Heart left ventricle (tissue), 16 donors: ENCODE data around the gene ARHGAP40. TPM values are rescaled to one million over a fixed set of nuclear protein-coding genes. Genes with fewer than 3 reads are reported as not detected.

Experiments used
- ATAC-seq, 4 donors: fragments of 200-7000 bp; cut with Tn5 transposase; one replicate each; pipeline ENCODE4 v1.9.1; 2020 to 2022; ENCODE audit warnings: moderate library complexity in 4 of 4, mild to moderate bottlenecking in 3 of 4, moderate number of reproducible peaks in 1 of 4
- DNase-seq, 5 donors: peaks; one replicate each; pipeline ENCODE4 v3.0.0-alpha.2; 2020
- H3K27ac ChIP-seq, 12 donors: fragments of 200-600 bp; sonication (generic) in 4 of 12; one replicate each; pipeline versions ENCODE4 v1.5.0 to v1.8.0; 2016 to 2022; ENCODE audit warnings: mild to moderate bottlenecking in 2 of 12
- H3K27me3 ChIP-seq, 9 donors: fragments of 200-600 bp; sonication (generic) in 2 of 9; one replicate each; pipeline versions ENCODE4 v1.5.1 to v1.8.0; 2016 to 2022; ENCODE audit warnings: mild to moderate bottlenecking in 3 of 9
- H3K36me3 ChIP-seq, 9 donors: fragments of 200-600 bp; sonication (generic) in 2 of 9; one replicate each; pipeline versions ENCODE4 v1.5.0 to v1.8.0; 2018 to 2022; ENCODE audit warnings: mild to moderate bottlenecking in 2 of 9
- H3K4me1 ChIP-seq, 12 donors: fragments of 200-600 bp; sonication (generic) in 4 of 12; one replicate each; pipeline versions ENCODE4 v1.5.0 to v1.8.0; 2016 to 2022; ENCODE audit warnings: mild to moderate bottlenecking in 3 of 12
- H3K4me3 ChIP-seq, 12 donors: fragments of 200-600 bp; sonication (generic) in 4 of 12; one replicate each; pipeline versions ENCODE4 v1.5.0 to v1.8.0; 2017 to 2022; ENCODE audit warnings: mild to moderate bottlenecking in 9 of 12, moderate library complexity in 4 of 12
- H3K9me3 ChIP-seq, 12 donors: fragments of 200-600 bp; sonication (generic) in 4 of 12; one replicate each; pipeline versions ENCODE4 v1.5.0 to v1.8.0; 2016 to 2022; ENCODE audit warnings: mild to moderate bottlenecking in 1 of 12
- POLR2A ChIP-seq, 2 donors: fragments of 450-650 bp; IDR thresholded peaks; one replicate each; pipeline ENCODE4 v1.6.1; 2017; ENCODE audit warnings: antibody characterized with exemption in 2 of 2, mild to moderate bottlenecking in 2 of 2, moderate library complexity in 2 of 2
- WGBS, 4 donors: extraction: QIAGEN DNeasy Blood & Tissue Kit in 2 of 4; methylation state at CpG; one replicate each; pipeline versions ENCODE4 v1.1.5 to v1.1.7; 2013 to 2018; 5-methylcytosine and 5-hydroxymethylcytosine counted together
- intact Hi-C, 10 donors: fragments of 100-400 bp; cut with DNase I; formaldehyde crosslinking; loops; one replicate each; pipeline versions ENCODE4 v1.11.1 to v1.14.2; 2022
- polyA plus RNA-seq, 2 donors: library from polyadenylated mRNA; stranded (reverse); fragments of 200-250 nt; gene quantifications; one replicate each; pipeline ENCODE4 v1.2.3, GENCODE V29; 2013
- total RNA-seq, 9 donors: library from RNA; depleted of rRNA in 2 of 9; stranded (reverse); fragments of >200 nt in 2 of 9; fragmentation: NEBNext Ultra II Directional in 3 of 9; extraction: Animal tissue kit (Norgen Biotek cat#: 25700) in 3 of 9; gene quantifications; one replicate each; pipeline versions ENCODE4 v1.1.0 to v1.2.4, GENCODE V29; 2016 to 2023
- TF ChIP-seq, protein P1 (sequence below), 12 donors: fragments of 200-600 bp; sonication (generic) in 4 of 12; IDR thresholded peaks; one replicate each; pipeline versions ENCODE4 v1.5.0 to v1.8.0; 2018 to 2022; ENCODE audit warnings: antibody characterized with exemption in 12 of 12, mild to moderate bottlenecking in 5 of 12
- donor health status: ischemic (EF 13 %, LVEDD 7.1; RV severe dilation, severe dysfunction).
- donor health status: healthy with polysubstance abuse.
- donor health status: DM: no; HTN: yes; CAD: no.
- donor health status: DM: no; HTN: no; CAD: no.
- donor health status: ischemic (EF 25% LVEDD 6.9; RV normal size, moderate dysfunction).
- donor health status: ischemic (EF 25% LVEDD 5.7; RV mildly dilated, moderate dysfunction).
- donor health status: healthy.
- donor health status: DM: yes; HTN: yes; CAD: no.
- donor health status: ischemic (EF 35%, LVEDD 5.7; RV mildly dilated, moderate dysfunction).
- donor health status: nonischemic (EF 11% LVEDD 7.7; RV severe dilation, severe dysfunction).
- donor health status: DM: yes; HTN: yes; CAD: no.
- donor health status: PGD.
- donor health status: ischemic (EF 29% LVEDD 5.4; RV normal size, mild dysfunction).
- donor health status: nonischemic (EF 23%, LVEDD 6.1; RV moderate dilation, normal function).

ARHGAP40 gene
- total and polyA plus RNA-seq, 11 donors: 0.03 TPM; not detected in 10

GRCh38 chr20:38607351-38607750 is 5.7 kb downstream of the ARHGAP40 start:
- no peak for TF ChIP-seq POLR2A (IDR thresholded peaks at IDR 0.05)
- TF ChIP-seq, protein P1, sequence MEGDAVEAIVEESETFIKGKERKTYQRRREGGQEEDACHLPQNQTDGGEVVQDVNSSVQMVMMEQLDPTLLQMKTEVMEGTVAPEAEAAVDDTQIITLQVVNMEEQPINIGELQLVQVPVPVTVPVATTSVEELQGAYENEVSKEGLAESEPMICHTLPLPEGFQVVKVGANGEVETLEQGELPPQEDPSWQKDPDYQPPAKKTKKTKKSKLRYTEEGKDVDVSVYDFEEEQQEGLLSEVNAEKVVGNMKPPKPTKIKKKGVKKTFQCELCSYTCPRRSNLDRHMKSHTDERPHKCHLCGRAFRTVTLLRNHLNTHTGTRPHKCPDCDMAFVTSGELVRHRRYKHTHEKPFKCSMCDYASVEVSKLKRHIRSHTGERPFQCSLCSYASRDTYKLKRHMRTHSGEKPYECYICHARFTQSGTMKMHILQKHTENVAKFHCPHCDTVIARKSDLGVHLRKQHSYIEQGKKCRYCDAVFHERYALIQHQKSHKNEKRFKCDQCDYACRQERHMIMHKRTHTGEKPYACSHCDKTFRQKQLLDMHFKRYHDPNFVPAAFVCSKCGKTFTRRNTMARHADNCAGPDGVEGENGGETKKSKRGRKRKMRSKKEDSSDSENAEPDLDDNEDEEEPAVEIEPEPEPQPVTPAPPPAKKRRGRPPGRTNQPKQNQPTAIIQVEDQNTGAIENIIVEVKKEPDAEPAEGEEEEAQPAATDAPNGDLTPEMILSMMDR (IDR thresholded peaks at IDR 0.05): no peak
- 39 to 51% (median 41%) methylated on average over 12 of the region's 12 CpGs for WGBS, 4 donors

GRCh38 chr20:38608188-38608587 is 6.6 kb downstream of the ARHGAP40 start:
- intact Hi-C loops: no loop called here
- Histone ChIP-seq H3K4me3 (no peak overlapping the region), H3K27me3 (peaks cover 0 to 30% (median 7%) of the 10 kb centered on the region in 9 donors), H3K9me3 (no peaks in the 10 kb centered on the region), H3K4me1 (no peaks in the 10 kb centered on the region), H3K27ac (no peak overlapping the region), H3K36me3 (no peaks in the 10 kb centered on the region)
- no peak for ATAC-seq
- TF ChIP-seq, protein P1 (IDR thresholded peaks at IDR 0.05): no peak
- TF ChIP-seq POLR2A (IDR thresholded peaks at IDR 0.05): no peak
- DNase-seq: no peak
- 76 to 77% (median 76%) methylated on average over 4 of the region's 4 CpGs for WGBS, 4 donors

More at GRCh38 chr20:38607351-38607750, 5.7 kb downstream of the ARHGAP40 start:
- H3K27ac ChIP-seq: no peak overlapping the region
- H3K9me3 ChIP-seq: no peaks in the 10 kb centered on the region
- no peak overlapping the region for H3K4me3 ChIP-seq
- H3K27me3 ChIP-seq: peaks cover 0 to 38% (median 6%) of the 10 kb centered on the region in 9 donors
- ATAC-seq: no peak
- H3K4me1 ChIP-seq: no peaks in the 10 kb centered on the region
- DNase-seq: no peak
- intact Hi-C loops: no loop called here
- H3K36me3 ChIP-seq: no peaks in the 10 kb centered on the region

- WGBS, 4 donors: 86 to 98% (median 90%) methylated on average over 4 of the region's 4 CpGs
- Histone ChIP-seq H3K27me3 (peaks cover 0 to 36% (median 7%) of the 10 kb centered on the region in 9 donors), H3K4me3 (no peak overlapping the region), H3K9me3 (no peaks in the 10 kb centered on the region), H3K36me3 (no peaks in the 10 kb centered on the region), H3K27ac (no peak overlapping the region), H3K4me1 (no peaks in the 10 kb centered on the region)
- intact Hi-C loops: no loop called here
- DNase-seq (no peak), ATAC-seq (peak in 1 of 4 donors; percentile 18)
- no peak for TF ChIP-seq POLR2A (IDR thresholded peaks at IDR 0.05)
- TF ChIP-seq, protein P1 (IDR thresholded peaks at IDR 0.05): no peak
These were observed 8.2 kb downstream of the ARHGAP40 start for GRCh38 chr20:38609815-38610214.

GRCh38 chr20:38610521-38610920 is 8.9 kb downstream of the ARHGAP40 start:
- ATAC-seq (no peak), DNase-seq (no peak)
- Histone ChIP-seq H3K36me3 (no peaks in the 10 kb centered on the region), H3K4me1 (no peaks in the 10 kb centered on the region), H3K9me3 (no peaks in the 10 kb centered on the region), H3K4me3 (no peak overlapping the region), H3K27me3 (peaks cover 0 to 41% (median 7%) of the 10 kb centered on the region in 9 donors), H3K27ac (no peak overlapping the region)
- 59 to 71% (median 67%) methylated on average over 5 of the region's 5 CpGs for WGBS, 4 donors
- intact Hi-C loops: no loop called here
- TF ChIP-seq, protein P1 (IDR thresholded peaks at IDR 0.05): no peak
- no peak for TF ChIP-seq POLR2A (IDR thresholded peaks at IDR 0.05)
